K562 (cell line): Measurements from ENCODE around the gene RPN1. TPM values are rescaled to one million over a fixed set of nuclear protein-coding genes. Genes with fewer than 3 reads are reported as not detected.
A peak's percentile ranks its signal among the peaks of the same experiment; 100 is the strongest.

Source experiments
- ATAC-seq: fragments of 200-7000 bp; cut with Tn5 transposase; 3 replicates; pipeline ENCODE4 v1.9.1; 2020; ENCODE audit warnings: moderate library complexity
- Bru-seq: library from RNA; stranded (reverse); fragments of 400-500 nt; gene quantifications from one replicate; lab custom pipeline; 2021; lab: Mats Ljungman, UMichigan
- BruChase-seq, 2 experiments: library from RNA; stranded (reverse); fragments of 400-500 nt; gene quantifications; one replicate each; lab custom pipeline; 2021; lab: Mats Ljungman, UMichigan
- BruUV-seq: library from RNA; stranded (reverse); fragments of 400-500 nt; replicated peaks from 2 replicates; lab custom pipeline; 2021; lab: Mats Ljungman, UMichigan
- CTCF ChIA-PET: fragments of 300-600 bp; formaldehyde crosslinking; extraction: SDS; loops from one replicate; lab custom pipeline; 2021; ENCODE audit warnings: low intra/inter-chr PET ratio; lab: Yijun Ruan, JAX
- POLR2A ChIA-PET: fragments of 300-600, 350-650 bp; sonication (Branson Sonifier 250); formaldehyde crosslinking; extraction: SDS; loops from one replicate; lab custom pipeline; 2021; ENCODE audit warnings: antibody characterized with exemption, inconsistent platforms; lab: Yijun Ruan, JAX
- DNase-seq, 4 experiments: peaks; one replicate each; pipeline versions ENCODE4 v3.0.0 to v3.0.0-alpha.2; 2011 to 2018; ENCODE audit warnings: low spot score in 3 of 4, mixed read lengths in 3 of 4; ENCODE audit errors: extremely low read depth in 1 of 4
- FAIRE-seq: peaks from 2 replicates; lab custom pipeline; 2011; peaks lifted over from hg19 to GRCh38; lab: Jason Lieb, UNC
- H2AFZ ChIP-seq: 2 replicates; pipeline ENCODE4 v1.6.0; 2011; ENCODE audit warnings: low read depth, low read length, control low read depth, inconsistent platforms
- H3K27ac ChIP-seq: fragments of 200-600 bp; 3 replicates; pipeline ENCODE4 v1.8.0; 2011; ENCODE audit warnings: low read depth, mild to moderate bottlenecking, control low read depth, inconsistent platforms, low read length, moderate library complexity, mixed read lengths; ENCODE audit errors: extremely low read depth
- H3K27me3 ChIP-seq, 2 experiments: fragments of 300-600 bp in 1 of 2; 2 replicates in 1 of 2; 3 replicates in 1 of 2; pipeline versions ENCODE4 v1.6.0 to v1.8.0; 2011; ENCODE audit warnings: inconsistent platforms in 2 of 2, low read length in 2 of 2, mild to moderate bottlenecking in 1 of 2, mixed read lengths in 1 of 2, moderate library complexity in 1 of 2; ENCODE audit not compliant: control insufficient read depth in 2 of 2, insufficient read depth in 2 of 2
- H3K36me3 ChIP-seq: fragments of 300-600 bp; 3 replicates; pipeline ENCODE4 v1.8.0; 2011; ENCODE audit warnings: mild to moderate bottlenecking, low read length, inconsistent platforms; ENCODE audit not compliant: control insufficient read depth, insufficient read depth
- H3K4me1 ChIP-seq, 2 experiments: fragments of 200-600 bp in 1 of 2; replicated peaks in 1 of 2; 2 replicates in 1 of 2; 3 replicates in 1 of 2; pipeline versions ENCODE4 v1.5.1 to v1.8.0; 2011; ENCODE audit warnings: inconsistent platforms in 2 of 2, low read length in 2 of 2, mild to moderate bottlenecking in 1 of 2, mixed read lengths in 1 of 2, moderate library complexity in 1 of 2; ENCODE audit not compliant: control insufficient read depth in 2 of 2, insufficient read depth in 2 of 2
- H3K4me2 ChIP-seq: 2 replicates; pipeline ENCODE4 v1.6.1; 2011; ENCODE audit warnings: low read length, control low read depth, inconsistent platforms, mixed read lengths; ENCODE audit not compliant: insufficient read depth
- H3K4me3 ChIP-seq: fragments of 200-600 bp; sonication (generic), shearing (Covaris generic); 2 replicates; pipeline ENCODE4 v1.5.1; 2016; ENCODE audit warnings: control low read depth, inconsistent platforms
- H3K79me2 ChIP-seq: fragments of 200-600 bp; 3 replicates; pipeline ENCODE4 v1.8.0; 2011; ENCODE audit warnings: low read length, inconsistent platforms; ENCODE audit not compliant: control insufficient read depth, insufficient read depth
- H3K9ac ChIP-seq, 2 experiments: 2 replicates each; pipeline versions ENCODE4 v1.6.0 to v1.6.1; 2011; ENCODE audit warnings: low read depth in 2 of 2, low read length in 2 of 2, control low read depth in 1 of 2, inconsistent platforms in 1 of 2, mild to moderate bottlenecking in 1 of 2, mixed read lengths in 1 of 2; ENCODE audit not compliant: insufficient read depth in 1 of 2
- H3K9me1 ChIP-seq: one replicate; pipeline ENCODE4 v1.6.0; 2011; ENCODE audit warnings: inconsistent platforms, mild to moderate bottlenecking, low read length, moderate library complexity; ENCODE audit not compliant: control insufficient read depth, insufficient read depth
- H3K9me3 ChIP-seq: replicated peaks from 2 replicates; pipeline ENCODE4 v1.5.1; 2011; ENCODE audit warnings: low read depth, low read length, inconsistent platforms; ENCODE audit not compliant: control insufficient read depth, insufficient read depth
- H4K20me1 ChIP-seq: replicated peaks from 2 replicates; pipeline ENCODE4 v1.6.1; 2011; ENCODE audit warnings: low read length, inconsistent platforms, mixed read lengths; ENCODE audit not compliant: control insufficient read depth, insufficient read depth
- E2F4 ChIP-seq: sonication (generic); formaldehyde crosslinking; IDR thresholded peaks from 2 replicates; pipeline ENCODE4 v1.8.0; 2022; ENCODE audit warnings: mild to moderate bottlenecking, low read depth, missing genetic modification reagents
- ELK1 ChIP-seq: sonication (generic); formaldehyde crosslinking; IDR thresholded peaks from 2 replicates; pipeline ENCODE4 v1.8.1; 2022; ENCODE audit warnings: missing genetic modification reagents
- MCM5 ChIP-seq: fragments of 450-650 bp; IDR thresholded peaks from 2 replicates; pipeline ENCODE4 v1.6.1; 2016; ENCODE audit warnings: low read depth
- PCBP1 ChIP-seq: fragments of 200-400 bp; formaldehyde crosslinking; IDR thresholded peaks from 2 replicates; pipeline ENCODE4 v1.6.1; 2018; ENCODE audit warnings: mild to moderate bottlenecking, low read depth, low read length; ENCODE audit not compliant: poor library complexity, severe bottlenecking
- RBM22 ChIP-seq: fragments of 200-400 bp; formaldehyde crosslinking; IDR thresholded peaks from 2 replicates; pipeline ENCODE4 v1.6.1; 2018; ENCODE audit warnings: low read length, low read depth; ENCODE audit not compliant: poor library complexity, severe bottlenecking
- TRIM25 ChIP-seq: fragments of 450-650 bp; IDR thresholded peaks from 2 replicates; pipeline ENCODE4 v1.7.0; 2016; ENCODE audit warnings: borderline replicate concordance
- TSC22D4 ChIP-seq: fragments of 450-650 bp; IDR thresholded peaks from 2 replicates; pipeline ENCODE4 v1.6.1; 2016; ENCODE audit warnings: missing genetic modification characterization, missing biosample characterization, control low read depth
- ZNF551 ChIP-seq: fragments of 250-450 bp; sonication (Bioruptor Pico); IDR thresholded peaks from 2 replicates; pipeline ENCODE4 v1.5.0; 2021; ENCODE audit warnings: mild to moderate bottlenecking, moderate library complexity
- WGBS: fragments of 100-300 bp; shearing (Covaris generic); methylation state at CpG from one replicate; pipeline ENCODE4 v1.1.6; 2016; ENCODE audit warnings: low coverage, mixed read lengths; ENCODE audit not compliant: insufficient coverage; ENCODE audit errors: missing lambda C conversion rate; 5-methylcytosine and 5-hydroxymethylcytosine counted together
- in situ Hi-C: fragments of 300-500 bp; cut with MboI; formaldehyde crosslinking; loops from 4 replicates; pipeline ENCODE4 v1.15.0; 2018; ENCODE audit warnings: inconsistent platforms, mixed read lengths
- intact Hi-C: fragments of 100-400 bp; cut with micrococcal nuclease; formaldehyde crosslinking; loops from 2 replicates; pipeline ENCODE4 v1.14.2; 2022
- long read RNA-seq, 3 experiments: library from polyadenylated mRNA in 2 of 3; library from RNA in 1 of 3; unstranded in 2 of 3; stranded (forward) in 1 of 3; transcript quantifications; one replicate each; pipeline ENCODE4 v2.0.0, GENCODE V29; 2019 to 2022
- polyA minus RNA-seq, 3 experiments: library from RNA; depleted of rRNA, polyadenylated mRNA; stranded (reverse); fragments of >200 nt; gene quantifications; 2 replicates each; pipeline ENCODE4 v1.2.3, GENCODE V29; 2011
- polyA plus RNA-seq, 8 experiments: library from polyadenylated mRNA; depleted of rRNA in 4 of 8; stranded (reverse) in 5 of 8; unstranded in 3 of 8; fragments of >200 nt; fragmentation: Nextera tagmentation in 2 of 8; fragmentation: Illumina TruSeq in 1 of 8; extraction: Ambion mirVana in 2 of 8; extraction: Trizol in 1 of 8; gene quantifications; 2 replicates each; pipeline versions ENCODE4 v1.2.1 to v1.2.3, GENCODE V29; 2011 to 2014; ENCODE audit warnings: inconsistent platforms in 1 of 8, missing spikeins in 1 of 8
- total RNA-seq, 7 experiments: library from RNA; depleted of rRNA in 6 of 7; stranded (reverse); fragments of >200 nt in 6 of 7; fragmentation: Illumina TruSeq in 2 of 7; extraction: Trizol in 2 of 7; gene quantifications; 2 replicates each; pipeline versions ENCODE4 v1.2.1 to v1.2.3, GENCODE V29; 2011 to 2021; ENCODE audit warnings: low replicate concordance in 1 of 7

RPN1 gene
- 307 and 408 TPM in 2 replicates for total RNA-seq (2011; cell fraction: chromatin; rRNA removed; ENCODE audit: low replicate concordance)
- total RNA-seq (2011; cell fraction: nucleolus; rRNA removed) = 556 and 558 TPM in 2 replicates
- total RNA-seq (2011; cell fraction: nucleoplasm; rRNA removed) = 513 and 556 TPM in 2 replicates
- total RNA-seq (2014; rRNA removed) (178 and 259 TPM in 2 replicates), total RNA-seq (2014; rRNA removed; fragmentation: Illumina TruSeq; extraction: Trizol) (145 and 148 TPM in 2 replicates), total RNA-seq (2015; rRNA removed; fragmentation: Illumina TruSeq; extraction: Trizol) (177 and 181 TPM in 2 replicates), total RNA-seq (2021) (145 and 157 TPM in 2 replicates), polyA plus RNA-seq (2011; rRNA removed) (276 and 300 TPM in 2 replicates), polyA plus RNA-seq (2014; fragmentation: Illumina TruSeq; extraction: Trizol) (149 and 168 TPM in 2 replicates), polyA plus RNA-seq (2014; fragmentation: Nextera tagmentation; extraction: Ambion mirVana) (10 to 100 TPM; 39.5 to 58.4 TPM), polyA plus RNA-seq (2014; rRNA removed) (130 and 155 TPM in 2 replicates), polyA minus RNA-seq (2011; rRNA and poly(A)+ RNA removed) (336 and 376 TPM in 2 replicates), Bru-seq, nascent RNA (percentile 72 among the genes with signal in this experiment), BruChase-seq, experiment 1, labeled RNA remaining after a 2-hour chase (percentile 72 among the genes with signal in this experiment), BruChase-seq, experiment 2, labeled RNA remaining after a 6-hour chase (percentile 76 among the genes with signal in this experiment)
- 176 and 214 TPM in 2 replicates for polyA plus RNA-seq (2011; cell fraction: cytosol; rRNA removed)
- polyA plus RNA-seq (2011; cell fraction: nucleus; rRNA removed) = 75.2 and 102 TPM in 2 replicates
- polyA plus RNA-seq (2012) = 132 and 168 TPM in 2 replicates
- 146 and 148 TPM in 2 replicates for polyA minus RNA-seq (2011; cell fraction: cytosol; rRNA and poly(A)+ RNA removed)
- 41.9 and 66.5 TPM in 2 replicates for polyA minus RNA-seq (2011; cell fraction: nucleus; rRNA and poly(A)+ RNA removed)
- long read RNA-seq, experiment 1, transcript RPN1-201 (10 exons, 2,314 nt) = major isoform, 912 of 1,016 reads
- long read RNA-seq, experiment 1, partial matches to known transcripts = 72 of 1,016 reads
- long read RNA-seq, experiment 1, other reads (novel, unspliced or antisense) = 32 of 1,016 reads
- long read RNA-seq, experiment 2, transcript RPN1-201 (10 exons, 2,314 nt) = major isoform, 94 of 156 reads
- long read RNA-seq, experiment 2, partial matches to known transcripts = 33 of 156 reads
- long read RNA-seq, experiment 2, other reads (novel, unspliced or antisense) = 29 of 156 reads
- long read RNA-seq, experiment 3, transcript RPN1-201 (10 exons, 2,314 nt) = major isoform, 233 of 249 reads
- long read RNA-seq, experiment 3, partial matches to known transcripts = 6 of 249 reads
- long read RNA-seq, experiment 3, other reads (novel, unspliced or antisense) = 10 of 249 reads

- intact Hi-C loops = no loop called here
- in situ Hi-C loops = no loop called here
- peaks cover 54% of the 10 kb centered on the region for H3K79me2 ChIP-seq
- 0 out of 2 replicates have a peak, but pooled peaks cover 15% of the 10 kb centered on the region for H4K20me1 ChIP-seq
- no peaks in the 10 kb centered on the region for H3K27me3 ChIP-seq
- ATAC-seq (peak; percentile 98), FAIRE-seq (peak; percentile 78), DNase-seq (peak; percentile 82 to 93 (median 88))
- H3K9me3 ChIP-seq = no peaks in the 10 kb centered on the region; the same call in 1 of the 2 replicates
- peak within 1 kb of the TSS; percentile 99 for H3K4me3 ChIP-seq
- WGBS = under 1% methylated on average over 60 of the region's 96 CpGs
- H2AFZ ChIP-seq = peak within 1 kb of the TSS; percentile 84
- ChIA-PET CTCF (no interaction called here), POLR2A (interaction anchor here (0.6 to 1.6 kb wide), 6 partner anchors 10 to 490 kb away, joined by 3 to 10 read pairs (median 4); no protein-coding TSS in a partner anchor)
- H3K4me1 ChIP-seq = peaks cover 0 to 4% of the 10 kb centered on the region in 2 experiments; a peak in 1 of 5 replicates
- no peaks in the 10 kb centered on the region for H3K9me1 ChIP-seq
- BruUV-seq = no TSS peak
- peak within 1 kb of the TSS; percentile 99 for H3K27ac ChIP-seq
- H3K36me3 ChIP-seq = peaks cover 14% of the 10 kb centered on the region; the same call in 1 of the 3 replicates
- H3K9ac ChIP-seq = peak within 1 kb of the TSS; percentile 97 to 99
- H3K4me2 ChIP-seq = peak within 1 kb of the TSS; percentile 95
- no peak for TF ChIP-seq E2F4 (CRISPR knock-in tag)
- no peak for TF ChIP-seq TSC22D4 (tag)
- no peak for TF ChIP-seq ELK1 (CRISPR knock-in tag)
- no peak for TF ChIP-seq PCBP1
- TF ChIP-seq TRIM25 = no peak
- no peak for TF ChIP-seq MCM5
- TF ChIP-seq RBM22 = peak; percentile 19
- TF ChIP-seq ZNF551 (CRISPR knock-in tag) = no peak
Observed at GRCh38 chr3:128650096-128651050, at the start of gene RPN1. Gene RPN1, minus strand, starts transcription at chr3:128650818. Its CDS starts 18 bp downstream, at chr3:128650800.
